IPS DF 6.9 (cell line): ENCODE measurements around the gene CD33.

ENCODE experiments used
- DNase-seq: peaks from one replicate; pipeline ENCODE4 v3.0.0-alpha.2; 2013; ENCODE audit warnings: low read depth, low spot score
- H3K27ac ChIP-seq: one replicate; pipeline ENCODE4 v1.5.1; 2013; ENCODE audit warnings: low read length, control low read depth
- H3K27me3 ChIP-seq: 2 replicates; pipeline ENCODE4 v1.6.1; 2013; ENCODE audit warnings: mild to moderate bottlenecking, low read length; ENCODE audit not compliant: control insufficient read depth, insufficient read depth
- H3K36me3 ChIP-seq: 2 replicates; pipeline ENCODE4 v1.6.1; 2013; ENCODE audit warnings: low read length; ENCODE audit not compliant: control insufficient read depth, insufficient read depth
- H3K4me1 ChIP-seq: 2 replicates; pipeline ENCODE4 v1.6.1; 2013; ENCODE audit warnings: low read length; ENCODE audit not compliant: control insufficient read depth, insufficient read depth
- H3K4me3 ChIP-seq: 2 replicates; pipeline ENCODE4 v1.5.1; 2013; ENCODE audit warnings: mild to moderate bottlenecking, low read length
- H3K9me3 ChIP-seq: 2 replicates; pipeline ENCODE4 v1.6.1; 2013; ENCODE audit warnings: low read length, inconsistent platforms; ENCODE audit not compliant: control insufficient read depth, insufficient read depth
- WGBS: extraction: QIAGEN DNeasy Blood & Tissue Kit; methylation state at CpG from one replicate; pipeline ENCODE4 v1.1.7; 2013; ENCODE audit warnings: mixed read lengths, missing lambda C conversion rate; ENCODE audit not compliant: insufficient read length, insufficient coverage; 5-methylcytosine and 5-hydroxymethylcytosine counted together

CD33 gene

DNA sequence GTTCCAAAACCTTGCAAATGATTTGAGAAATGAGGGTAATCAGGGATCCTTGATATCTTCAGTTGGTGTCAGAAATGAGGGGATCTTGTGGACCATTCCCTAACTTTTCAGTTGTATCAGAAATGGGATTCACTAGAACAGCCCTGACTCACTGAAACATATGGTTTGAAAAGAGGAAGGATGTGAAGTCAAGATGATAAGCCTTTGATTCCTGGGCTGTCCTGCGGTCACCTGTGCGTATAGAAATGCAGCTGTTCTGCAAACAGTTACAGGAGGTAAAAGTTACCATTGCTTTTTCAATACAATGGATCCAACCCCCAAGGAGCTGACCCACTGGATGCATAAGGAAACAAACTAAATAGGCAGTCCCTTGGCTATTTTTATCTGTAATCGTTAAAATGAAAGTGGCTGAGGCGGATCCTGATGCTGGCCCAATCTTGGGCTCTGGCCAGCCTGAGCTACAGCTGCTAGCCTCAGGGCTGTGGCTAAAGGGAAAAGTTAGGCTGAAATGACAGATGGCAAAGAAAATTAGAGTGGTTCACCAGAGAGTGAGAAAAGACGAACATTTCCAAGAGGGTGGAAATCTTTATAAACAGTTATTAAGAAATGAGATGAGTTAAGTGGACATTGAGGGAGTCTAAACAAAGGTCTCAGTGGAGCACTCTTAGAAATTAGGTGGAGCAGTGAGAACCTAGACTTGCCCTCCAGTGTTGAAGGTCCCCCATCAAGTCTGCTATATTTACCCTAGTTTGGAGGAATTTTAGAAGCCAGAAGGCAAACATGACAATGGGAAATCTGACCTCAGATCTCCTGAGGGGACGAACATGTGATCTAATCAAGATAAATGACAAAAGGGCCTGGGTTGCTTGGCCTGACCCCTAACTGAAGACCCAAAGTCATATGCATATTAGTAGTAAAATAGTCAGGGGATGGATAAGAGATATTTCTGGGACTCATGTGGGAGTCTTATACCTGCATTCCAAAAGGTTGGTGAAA lies 33.6 kb downstream of the CD33 start:
- Histone ChIP-seq H3K36me3 (no peaks in the 10 kb centered on the region), H3K27me3 (no peaks in the 10 kb centered on the region), H3K4me1 (no peaks in the 10 kb centered on the region), H3K9me3 (no peaks in the 10 kb centered on the region), H3K4me3 (no peak overlapping the region), H3K27ac (no peak overlapping the region)
- WGBS, result no CpG with 5 or more reads among the region's 6 CpGs
- DNase-seq, result no peak

DNA sequence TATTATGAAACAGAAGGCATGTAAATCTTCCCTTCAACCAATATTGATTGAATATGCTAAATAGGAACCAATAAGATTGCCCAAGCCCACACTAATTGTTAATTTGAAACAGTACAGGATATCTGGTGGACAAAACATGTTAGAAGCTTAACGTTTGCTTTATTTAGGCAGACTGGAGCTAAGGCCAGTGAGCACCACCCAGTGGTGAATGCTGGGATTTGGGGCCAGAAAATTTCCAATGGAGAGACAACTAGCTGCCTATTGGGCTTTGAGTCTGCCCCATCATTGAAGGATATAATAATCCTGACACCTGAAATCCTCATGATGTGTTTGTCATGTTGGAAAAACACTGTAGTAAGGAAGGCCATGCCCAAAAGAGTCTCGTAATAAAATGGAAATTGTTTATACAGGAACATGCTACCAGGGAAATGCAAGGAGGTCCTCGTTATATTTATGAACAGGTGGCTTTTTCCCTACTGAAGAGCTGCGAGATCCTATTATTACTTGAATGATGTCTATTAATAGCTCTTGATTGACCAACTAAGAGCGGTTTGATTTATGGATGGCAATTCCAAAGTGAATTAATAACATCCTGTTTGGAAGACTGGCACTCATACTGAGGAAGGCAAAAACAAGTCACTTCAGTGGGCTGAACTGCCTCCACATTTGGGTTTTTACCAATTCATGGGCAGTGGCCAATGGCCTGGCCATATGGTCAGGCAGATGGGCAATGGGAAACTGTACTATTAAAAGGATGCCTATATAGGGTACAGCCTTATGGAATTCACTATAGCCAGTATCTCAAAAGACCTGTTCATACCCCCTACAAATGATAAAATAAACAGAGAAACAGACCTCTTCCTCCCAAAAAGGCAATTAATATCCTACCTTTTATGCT lies 34.7 kb downstream of the CD33 start:
- H3K9me3 ChIP-seq, result no peaks in the 10 kb centered on the region
- peak; percentile 27 for DNase-seq
- H3K4me3 ChIP-seq, result no peak overlapping the region
- H3K27ac ChIP-seq, result no peak overlapping the region
- H3K4me1 ChIP-seq, result no peaks in the 10 kb centered on the region
- no peaks in the 10 kb centered on the region for H3K27me3 ChIP-seq
- WGBS, result no CpG with 5 or more reads among the region's 5 CpGs
- H3K36me3 ChIP-seq, result no peaks in the 10 kb centered on the region

- no peaks in the 10 kb centered on the region for H3K4me1 ChIP-seq
- H3K27me3 ChIP-seq, result no peaks in the 10 kb centered on the region
- no CpG with 5 or more reads among the region's 4 CpGs for WGBS
- H3K36me3 ChIP-seq, result no peaks in the 10 kb centered on the region
- no peak overlapping the region for H3K27ac ChIP-seq
- no peak overlapping the region for H3K4me3 ChIP-seq
- H3K9me3 ChIP-seq, result no peaks in the 10 kb centered on the region
- DNase-seq, result no peak
Measured at GRCh38 chr19:51263808-51264207, 38.9 kb downstream of the CD33 start.

DNA sequence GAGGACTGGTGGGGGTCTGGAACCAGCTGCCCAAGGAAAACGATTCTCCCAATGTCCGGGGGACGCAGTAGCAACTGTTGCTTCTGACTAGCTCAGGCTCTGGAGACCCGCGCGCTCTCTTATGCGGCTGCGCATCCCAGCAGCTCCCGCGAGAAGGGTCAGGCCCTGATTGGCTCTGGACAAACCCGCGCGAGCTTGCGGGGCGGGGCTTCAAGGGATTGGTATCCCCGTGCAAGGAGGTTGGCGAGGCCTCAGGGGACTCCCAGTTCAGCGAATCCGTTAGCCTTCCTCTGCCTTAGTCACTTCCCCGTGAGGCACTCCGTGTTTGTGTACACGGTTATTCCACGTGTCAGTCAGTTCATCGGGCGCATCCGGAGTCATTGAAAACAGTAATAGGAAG lies 46.2 kb downstream of the CD33 start:
- Histone ChIP-seq H3K4me1 (no peaks in the 10 kb centered on the region), H3K27me3 (no peaks in the 10 kb centered on the region)
- WGBS, result no CpG with 5 or more reads among the region's 26 CpGs

GRCh38 chr19:51272183-51272810 lies 47.4 kb downstream of the CD33 start:
- no peaks in the 10 kb centered on the region for H3K27me3 ChIP-seq
- no peaks in the 10 kb centered on the region for H3K9me3 ChIP-seq
- no peaks in the 10 kb centered on the region for H3K36me3 ChIP-seq
- WGBS, result no CpG with 5 or more reads among the region's 6 CpGs
- H3K4me1 ChIP-seq, result no peaks in the 10 kb centered on the region
- H3K4me3 ChIP-seq, result no peak overlapping the region
- no peak overlapping the region for H3K27ac ChIP-seq
- DNase-seq, result no peak

More for the DNA sequence above, 46.2 kb downstream of the CD33 start:
- no peak for DNase-seq
- Histone ChIP-seq H3K36me3 (no peaks in the 10 kb centered on the region), H3K27ac (no peak overlapping the region), H3K9me3 (no peaks in the 10 kb centered on the region), H3K4me3 (no peak overlapping the region)

GRCh38 chr19:51274049-51274770 lies 49.3 kb downstream of the CD33 start:
- no CpG with 5 or more reads among the region's 8 CpGs for WGBS
- Histone ChIP-seq H3K36me3 (no peaks in the 10 kb centered on the region), H3K4me1 (no peaks in the 10 kb centered on the region), H3K27ac (no peak overlapping the region), H3K4me3 (no peak overlapping the region), H3K9me3 (no peaks in the 10 kb centered on the region), H3K27me3 (no peaks in the 10 kb centered on the region)
- DNase-seq, result no peak

GRCh38 chr19:51277112-51277511 lies 52.2 kb downstream of the CD33 start:
- no peaks in the 10 kb centered on the region for H3K27me3 ChIP-seq
- H3K27ac ChIP-seq, result no peak overlapping the region
- WGBS, result no CpG with 5 or more reads among the region's 3 CpGs
- no peaks in the 10 kb centered on the region for H3K4me1 ChIP-seq
- no peak overlapping the region for H3K4me3 ChIP-seq
- DNase-seq, result no peak
- 0 out of 2 replicates have a peak, but pooled peaks cover 4% of the 10 kb centered on the region for H3K9me3 ChIP-seq
- no peaks in the 10 kb centered on the region for H3K36me3 ChIP-seq

GRCh38 chr19:51282335-51282734 lies 57.5 kb downstream of the CD33 start:
- H3K27ac ChIP-seq, result no peak overlapping the region
- H3K9me3 ChIP-seq, result 0 out of 2 replicates have a peak, but pooled peaks cover 4% of the 10 kb centered on the region
- no peaks in the 10 kb centered on the region for H3K36me3 ChIP-seq
- no peak overlapping the region for H3K4me3 ChIP-seq
- no peak for DNase-seq
- no peaks in the 10 kb centered on the region for H3K4me1 ChIP-seq
- no peaks in the 10 kb centered on the region for H3K27me3 ChIP-seq
- no CpG with 5 or more reads among the region's 4 CpGs for WGBS

DNA sequence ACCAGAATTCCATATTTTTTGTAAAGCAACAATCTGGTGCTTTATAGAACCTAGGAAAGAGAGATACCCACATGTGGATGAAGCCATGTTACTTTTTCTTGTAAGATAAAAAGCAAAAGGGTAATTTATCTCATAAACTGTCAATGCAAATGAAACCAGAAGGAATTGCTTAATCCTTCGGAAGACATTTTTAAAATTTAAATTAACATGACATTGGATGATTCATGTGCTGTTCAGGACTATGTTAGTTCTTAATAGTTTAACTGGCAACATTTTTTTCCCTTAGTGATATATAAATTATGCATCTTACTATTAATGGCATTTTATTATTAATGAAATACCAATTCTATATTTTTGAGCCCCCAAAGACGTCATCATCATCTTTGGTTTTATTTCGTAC lies 60.8 kb downstream of the CD33 start:
- DNase-seq, result no peak
- Histone ChIP-seq H3K4me1 (no peaks in the 10 kb centered on the region), H3K4me3 (no peak overlapping the region), H3K36me3 (no peaks in the 10 kb centered on the region), H3K27me3 (no peaks in the 10 kb centered on the region), H3K9me3 (no peaks in the 10 kb centered on the region), H3K27ac (no peak overlapping the region)
- no CpG with 5 or more reads among the region's 3 CpGs for WGBS
